H9 (cell line): ENCODE data around the gene CPT1A. TPM values are rescaled to one million over a fixed set of nuclear protein-coding genes. Genes with fewer than 3 reads are reported as not detected.

ENCODE experiments used
- DNase-seq: peaks from one replicate; pipeline ENCODE4 v3.0.0-alpha.2; 2017
- H2AFZ ChIP-seq: one replicate; pipeline ENCODE4 v1.6.1; 2013; ENCODE audit warnings: mild to moderate bottlenecking, low read length, control low read depth, moderate library complexity
- H2AK5ac ChIP-seq: 2 replicates; pipeline ENCODE4 v1.6.1; 2013; ENCODE audit warnings: low read length, control low read depth, mixed read lengths; ENCODE audit not compliant: insufficient read length
- H2BK120ac ChIP-seq: one replicate; pipeline ENCODE4 v1.6.1; 2013; ENCODE audit warnings: low read depth, mild to moderate bottlenecking, low read length, control low read depth, inconsistent platforms; ENCODE audit not compliant: poor library complexity, severe bottlenecking
- H2BK12ac ChIP-seq: 2 replicates; pipeline ENCODE4 v1.6.1; 2013; ENCODE audit warnings: low read length, control low read depth, mixed read lengths, low read depth; ENCODE audit not compliant: insufficient read length
- H2BK15ac ChIP-seq: 2 replicates; pipeline ENCODE4 v1.6.1; 2013; ENCODE audit warnings: low read depth, low read length, control low read depth
- H2BK20ac ChIP-seq: one replicate; pipeline ENCODE4 v1.6.1; 2013; ENCODE audit warnings: low read depth, mild to moderate bottlenecking, low read length, control low read depth, inconsistent platforms; ENCODE audit not compliant: poor library complexity, severe bottlenecking
- H2BK5ac ChIP-seq: 2 replicates; pipeline ENCODE4 v1.6.1; 2013; ENCODE audit warnings: low read length, control low read depth, mixed read lengths; ENCODE audit not compliant: insufficient read length
- H3K14ac ChIP-seq: 2 replicates; pipeline ENCODE4 v1.6.1; 2013; ENCODE audit warnings: low read length, control low read depth; ENCODE audit not compliant: insufficient read depth
- H3K18ac ChIP-seq: 2 replicates; pipeline ENCODE4 v1.6.1; 2013; ENCODE audit warnings: low read depth, mild to moderate bottlenecking, mixed read lengths, low read length, control low read depth; ENCODE audit not compliant: insufficient read length
- H3K23ac ChIP-seq: 2 replicates; pipeline ENCODE4 v1.6.1; 2013; ENCODE audit warnings: low read length, control low read depth, mixed read lengths, low read depth; ENCODE audit not compliant: insufficient read length
- H3K23me2 ChIP-seq: 2 replicates; pipeline ENCODE4 v1.6.1; 2013; ENCODE audit warnings: low read depth, mild to moderate bottlenecking, mixed read lengths, low read length, control low read depth; ENCODE audit not compliant: insufficient read length, poor library complexity, severe bottlenecking
- H3K27ac ChIP-seq: 2 replicates; pipeline ENCODE4 v1.5.1; 2013; ENCODE audit warnings: low read length, control low read depth, mixed read lengths, low read depth; ENCODE audit not compliant: insufficient read length
- H3K27me3 ChIP-seq: 2 replicates; pipeline ENCODE4 v1.6.1; 2013; ENCODE audit warnings: low read length, control low read depth, inconsistent platforms; ENCODE audit not compliant: insufficient read depth
- H3K4ac ChIP-seq: 2 replicates; pipeline ENCODE4 v1.6.1; 2013; ENCODE audit warnings: low read depth, mild to moderate bottlenecking, control low read depth, inconsistent platforms, low read length, moderate library complexity
- H3K4me1 ChIP-seq: 2 replicates; pipeline ENCODE4 v1.6.1; 2013; ENCODE audit warnings: low read length, control low read depth, inconsistent platforms; ENCODE audit not compliant: insufficient read depth
- H3K4me2 ChIP-seq: 2 replicates; pipeline ENCODE4 v1.6.1; 2013; ENCODE audit warnings: low read length, control low read depth, mixed read lengths; ENCODE audit not compliant: insufficient read length, insufficient read depth
- H3K56ac ChIP-seq: 2 replicates; pipeline ENCODE4 v1.6.1; 2013; ENCODE audit warnings: low read depth, mild to moderate bottlenecking, mixed read lengths, low read length, control low read depth; ENCODE audit not compliant: insufficient read length
- H3K79me1 ChIP-seq: 2 replicates; pipeline ENCODE4 v1.6.1; 2013; ENCODE audit warnings: low read depth, mild to moderate bottlenecking, moderate library complexity, low read length, control low read depth, inconsistent platforms; ENCODE audit not compliant: insufficient read depth, poor library complexity, severe bottlenecking
- H3K79me2 ChIP-seq: 2 replicates; pipeline ENCODE4 v1.6.1; 2013; ENCODE audit warnings: low read length, control low read depth, inconsistent platforms; ENCODE audit not compliant: insufficient read depth
- H3K9ac ChIP-seq: 2 replicates; pipeline ENCODE4 v1.6.1; 2013; ENCODE audit warnings: low read length, control low read depth, mixed read lengths; ENCODE audit not compliant: insufficient read length; ENCODE audit errors: extremely low read depth
- H3K9me3 ChIP-seq: one replicate; pipeline ENCODE4 v1.6.1; 2013; ENCODE audit warnings: low read depth, low read length, inconsistent platforms; ENCODE audit not compliant: control insufficient read depth
- H3T11ph ChIP-seq: one replicate; pipeline ENCODE4 v1.6.1; 2013; ENCODE audit warnings: mild to moderate bottlenecking, low read length, control low read depth, inconsistent platforms
- H4K20me1 ChIP-seq: one replicate; pipeline ENCODE4 v1.6.1; 2013; ENCODE audit not compliant: control insufficient read depth, insufficient read length, insufficient read depth
- H4K5ac ChIP-seq: 2 replicates; pipeline ENCODE4 v1.6.1; 2013; ENCODE audit warnings: low read depth, mild to moderate bottlenecking, mixed read lengths, low read length, control low read depth; ENCODE audit not compliant: insufficient read length
- H4K8ac ChIP-seq: replicated peaks from 2 replicates; pipeline ENCODE4 v1.6.1; 2013; ENCODE audit warnings: low read length, control low read depth, mixed read lengths, low read depth; ENCODE audit not compliant: insufficient read length
- H4K91ac ChIP-seq: 2 replicates; pipeline ENCODE4 v1.6.1; 2013; ENCODE audit warnings: low read depth, mild to moderate bottlenecking, moderate library complexity, mixed read lengths, low read length, control low read depth; ENCODE audit not compliant: insufficient read length
- H3K27ac Mint-ChIP-seq, 3 experiments: 2 replicates in 2 of 3; 3 replicates in 1 of 3; pipeline ENCODE4 v1.8.0; 2020 to 2021; ENCODE audit warnings: mixed read lengths in 3 of 3, mild to moderate bottlenecking in 1 of 3, moderate library complexity in 1 of 3
- H3K27me3 Mint-ChIP-seq: 2 replicates; pipeline ENCODE4 v1.8.0; 2021; ENCODE audit warnings: low read depth, mild to moderate bottlenecking, moderate library complexity, mixed read lengths
- H3K36me3 Mint-ChIP-seq, 3 experiments: 2 replicates in 2 of 3; 3 replicates in 1 of 3; pipeline ENCODE4 v1.8.0; 2020 to 2021; ENCODE audit warnings: low read depth in 3 of 3, mixed read lengths in 3 of 3; ENCODE audit not compliant: insufficient read depth in 1 of 3
- H3K4me1 Mint-ChIP-seq, 2 experiments: 2 replicates each; pipeline ENCODE4 v1.8.0; 2020; ENCODE audit warnings: mixed read lengths in 2 of 2
- H3K4me3 Mint-ChIP-seq, 2 experiments: 2 replicates in 1 of 2; 3 replicates in 1 of 2; pipeline ENCODE4 v1.8.0; 2020 to 2021; ENCODE audit warnings: mild to moderate bottlenecking in 2 of 2, mixed read lengths in 2 of 2, moderate library complexity in 1 of 2
- H3K9me3 Mint-ChIP-seq, 2 experiments: 2 replicates in 1 of 2; 3 replicates in 1 of 2; pipeline ENCODE4 v1.8.0; 2020; ENCODE audit warnings: mild to moderate bottlenecking in 2 of 2, mixed read lengths in 2 of 2, moderate library complexity in 1 of 2
- CTCF ChIP-seq: fragments of 200-600 bp; sonication (generic); conservative IDR thresholded peaks from 3 replicates; pipeline ENCODE4 v1.8.0; 2021; ENCODE audit warnings: antibody characterized with exemption, mild to moderate bottlenecking
- WGBS: extraction: QIAGEN DNeasy Blood & Tissue Kit; methylation state at CpG from one replicate; pipeline ENCODE4 v1.1.7; 2013; ENCODE audit warnings: missing lambda C conversion rate, low lambda C conversion rate, mixed read lengths; ENCODE audit not compliant: insufficient read length; ENCODE audit errors: extremely low coverage; 5-methylcytosine and 5-hydroxymethylcytosine counted together
- total RNA-seq: library from RNA; stranded (reverse); gene quantifications from 2 replicates; pipeline ENCODE4 v1.2.1, GENCODE V29; 2021

The CPT1A gene
- total RNA-seq, 1 experiment from 2014 or later = 7.5 TPM

- DNase-seq = no peak
- H4K20me1 ChIP-seq = no peaks in the 10 kb centered on the region
- H3K4me1 ChIP-seq = peaks cover 3% of the 10 kb centered on the region; the same call in 1 of the 2 replicates
- H4K5ac ChIP-seq = no peak overlapping the region
- no peaks in the 10 kb centered on the region for H3K9me3 ChIP-seq
- no peak overlapping the region for H3K23ac ChIP-seq
- no peak overlapping the region for H3K4me2 ChIP-seq
- no peak overlapping the region for H3K56ac ChIP-seq
- no peaks in the 10 kb centered on the region for H3K79me1 ChIP-seq
- H4K91ac ChIP-seq = no peak overlapping the region
- no peak overlapping the region for H2BK20ac ChIP-seq
- Mint-ChIP-seq H3K27ac (no peak overlapping the region), H3K4me3 (no peak overlapping the region), H3K4me1 (peaks cover 4 to 6% of the 10 kb centered on the region in 2 experiments), H3K27me3 (no peaks in the 10 kb centered on the region), H3K9me3 (no peaks in the 10 kb centered on the region), H3K36me3 (peaks cover 0 to 7% (median 0%) of the 10 kb centered on the region in 3 experiments; a peak in 1 of 7 replicates)
- H3K14ac ChIP-seq = no peak overlapping the region
- H2BK12ac ChIP-seq = no peak overlapping the region
- H3K79me2 ChIP-seq = no peaks in the 10 kb centered on the region
- WGBS = no CpG with 5 or more reads among the region's 4 CpGs
- H4K8ac ChIP-seq = no peak overlapping the region
- H3K23me2 ChIP-seq = no peaks in the 10 kb centered on the region
- no peak overlapping the region for H2AK5ac ChIP-seq
- H3K27me3 ChIP-seq = no peaks in the 10 kb centered on the region
- no peak overlapping the region for H3K9ac ChIP-seq
- no peak overlapping the region for H2BK5ac ChIP-seq
- H3T11ph ChIP-seq = no peak overlapping the region
- TF ChIP-seq CTCF = no peak
- no peak overlapping the region for H3K27ac ChIP-seq
- H3K4ac ChIP-seq = no peak overlapping the region
- H2AFZ ChIP-seq = no peak overlapping the region
- no peak overlapping the region for H3K18ac ChIP-seq
- no peak overlapping the region for H2BK120ac ChIP-seq
- H2BK15ac ChIP-seq = no peak overlapping the region
Observed at GRCh38 chr11:68775951-68776388, 65.7 kb downstream of the CPT1A start.
